ENCODE data around the gene FSTL5. TPM values are rescaled to one million over a fixed set of nuclear protein-coding genes. Genes with fewer than 3 reads are reported as not detected.

Gene FSTL5
- total RNA-seq, 5 donors from 2014 or later (not counting 1 experiment from before 2014, with no cell fraction given) = not detected

DNA sequence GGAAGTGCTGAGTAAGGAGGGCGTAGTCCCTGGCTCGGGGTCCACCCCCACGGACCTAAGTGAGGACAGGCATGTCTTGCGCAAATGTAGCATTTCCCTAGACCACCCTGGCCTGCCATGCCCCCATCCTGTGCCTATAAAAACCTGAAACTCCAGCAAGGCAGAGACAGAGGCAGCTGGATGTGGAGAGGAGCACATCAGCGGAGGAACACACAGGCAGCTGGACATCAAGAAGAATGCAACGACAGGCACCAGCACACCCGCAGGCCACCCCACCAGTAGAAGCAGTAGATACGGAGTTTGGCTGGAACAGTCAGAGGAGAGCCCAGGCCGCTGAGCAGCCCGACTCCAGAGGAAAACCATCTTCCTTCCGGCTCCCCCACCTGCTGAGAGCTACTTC lies 345.9 kb downstream of the FSTL5 start:
- Mint-ChIP-seq H3K27ac (no peak overlapping the region), H3K27me3 (no peaks in the 10 kb centered on the region), H3K9me3 (peaks cover 3 to 7% (median 4%) of the 10 kb centered on the region in 3 donors), H3K36me3 (no peaks in the 10 kb centered on the region), H3K4me3 (no peak overlapping the region), H3K4me1 (no peaks in the 10 kb centered on the region)
- Histone ChIP-seq H3K4me1 (ENCODE audit: control insufficient read depth in 1 of 2, extremely low read depth in 1 of 2, insufficient read depth in 2 of 2, low read length in 2 of 2) (no peaks in the 10 kb centered on the region), H3K36me3 (ENCODE audit: control insufficient read depth in 2 of 2, extremely low read depth in 1 of 2, insufficient read depth in 1 of 2, low read length in 1 of 2) (no peaks in the 10 kb centered on the region), H3K27ac (ENCODE audit: low read length) (no peak overlapping the region), H3K4me3 (ENCODE audit: control insufficient read depth in 1 of 2, extremely low read depth in 1 of 2, low read length in 1 of 2) (no peak overlapping the region), H3K9me3 (no peaks in the 10 kb centered on the region), H3K27me3 (replicated peaks in 1 of 2; ENCODE audit: control insufficient read depth in 2 of 2, extremely low read depth in 1 of 2, insufficient read depth in 2 of 2, low read length in 1 of 2) (no peaks in the 10 kb centered on the region)
- ATAC-seq (replicated peaks in 1 of 4) = no peak
- DNase-seq = no peak
- WGBS (ENCODE audit: insufficient coverage) = 81% methylated on average over 7 of the region's 11 CpGs
- ChIA-PET POLR2A (no interaction called here), CTCF (no interaction called here)

DNA sequence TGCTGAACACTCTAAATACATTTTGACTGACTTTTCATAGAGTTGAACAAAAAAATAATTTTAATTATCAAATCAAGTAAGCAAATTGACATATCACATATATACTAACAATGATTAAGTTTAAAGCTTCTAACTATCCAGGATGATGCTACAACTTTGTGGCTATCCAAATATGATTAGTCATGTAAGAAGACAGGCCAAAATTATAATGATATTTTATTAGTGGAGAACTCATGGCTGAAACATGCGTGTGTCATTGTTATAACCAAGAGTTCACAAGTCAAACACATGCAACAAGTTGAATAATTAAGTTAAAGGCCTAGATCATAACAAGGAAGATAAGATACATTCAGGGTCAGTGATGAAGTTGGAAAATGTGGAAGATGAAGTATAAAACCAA lies 346.8 kb downstream of the FSTL5 start:
- ATAC-seq (replicated peaks in 1 of 4) (no peak), DNase-seq (no peak)
- no peaks in the 10 kb centered on the region for H3K36me3 Mint-ChIP-seq

DNA sequence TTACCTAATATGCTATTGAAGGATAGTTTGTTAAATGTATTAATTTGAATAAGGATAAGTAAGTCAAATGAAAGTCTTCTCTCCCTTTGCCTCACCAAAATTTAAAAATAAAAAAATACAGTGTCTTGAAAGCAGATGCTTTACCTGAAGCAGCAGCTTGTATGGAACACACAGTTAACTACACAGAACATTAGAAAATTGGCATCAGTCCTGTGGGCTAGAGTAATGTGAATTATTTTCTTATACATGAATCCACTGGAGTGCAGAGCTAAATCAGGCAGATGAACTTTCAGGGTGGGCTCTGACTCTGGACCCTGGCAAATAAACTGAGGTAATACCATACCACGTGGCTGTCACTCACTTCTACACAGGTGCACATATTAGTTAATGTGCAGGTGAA lies 348.0 kb downstream of the FSTL5 start:
- POLR2A ChIA-PET = no interaction called here
- no peaks in the 10 kb centered on the region for H3K27me3 ChIP-seq (replicated peaks in 1 of 2; ENCODE audit: control insufficient read depth in 2 of 2, extremely low read depth in 1 of 2, insufficient read depth in 2 of 2, low read length in 1 of 2)
- Mint-ChIP-seq H3K27ac (no peak overlapping the region), H3K4me3 (no peak overlapping the region), H3K4me1 (no peaks in the 10 kb centered on the region), H3K36me3 (no peaks in the 10 kb centered on the region), H3K9me3 (peaks cover 3 to 7% (median 4%) of the 10 kb centered on the region in 3 donors), H3K27me3 (no peaks in the 10 kb centered on the region)
- DNase-seq (no peak), ATAC-seq (replicated peaks in 1 of 4) (no peak)
- no peaks in the 10 kb centered on the region for H3K36me3 ChIP-seq (ENCODE audit: control insufficient read depth in 2 of 2, extremely low read depth in 1 of 2, insufficient read depth in 1 of 2, low read length in 1 of 2)
- WGBS (ENCODE audit: insufficient coverage) = no CpG with 5 or more reads among the region's 1 CpG
- H3K4me1 ChIP-seq (ENCODE audit: control insufficient read depth in 1 of 2, extremely low read depth in 1 of 2, insufficient read depth in 2 of 2, low read length in 2 of 2) = no peaks in the 10 kb centered on the region
- no peaks in the 10 kb centered on the region for H3K9me3 ChIP-seq
- H3K27ac ChIP-seq (ENCODE audit: low read length) = no peak overlapping the region
- CTCF ChIA-PET = no interaction called here
- H3K4me3 ChIP-seq (ENCODE audit: control insufficient read depth in 1 of 2, extremely low read depth in 1 of 2, low read length in 1 of 2) = no peak overlapping the region

More for the DNA sequence above, 346.8 kb downstream of the FSTL5 start:
- Mint-ChIP-seq H3K27me3 (no peaks in the 10 kb centered on the region), H3K27ac (no peak overlapping the region), H3K4me1 (no peaks in the 10 kb centered on the region), H3K9me3 (peaks cover 3 to 7% (median 4%) of the 10 kb centered on the region in 3 donors), H3K4me3 (no peak overlapping the region)
- Histone ChIP-seq H3K27ac (ENCODE audit: low read length) (no peak overlapping the region), H3K4me3 (ENCODE audit: control insufficient read depth in 1 of 2, extremely low read depth in 1 of 2, low read length in 1 of 2) (no peak overlapping the region), H3K9me3 (no peaks in the 10 kb centered on the region), H3K36me3 (ENCODE audit: control insufficient read depth in 2 of 2, extremely low read depth in 1 of 2, insufficient read depth in 1 of 2, low read length in 1 of 2) (no peaks in the 10 kb centered on the region), H3K27me3 (replicated peaks in 1 of 2; ENCODE audit: control insufficient read depth in 2 of 2, extremely low read depth in 1 of 2, insufficient read depth in 2 of 2, low read length in 1 of 2) (no peaks in the 10 kb centered on the region), H3K4me1 (ENCODE audit: control insufficient read depth in 1 of 2, extremely low read depth in 1 of 2, insufficient read depth in 2 of 2, low read length in 2 of 2) (no peaks in the 10 kb centered on the region)
- no CpG with 5 or more reads among the region's 1 CpG for WGBS (ENCODE audit: insufficient coverage)
- ChIA-PET CTCF (no interaction called here), POLR2A (no interaction called here)

DNA sequence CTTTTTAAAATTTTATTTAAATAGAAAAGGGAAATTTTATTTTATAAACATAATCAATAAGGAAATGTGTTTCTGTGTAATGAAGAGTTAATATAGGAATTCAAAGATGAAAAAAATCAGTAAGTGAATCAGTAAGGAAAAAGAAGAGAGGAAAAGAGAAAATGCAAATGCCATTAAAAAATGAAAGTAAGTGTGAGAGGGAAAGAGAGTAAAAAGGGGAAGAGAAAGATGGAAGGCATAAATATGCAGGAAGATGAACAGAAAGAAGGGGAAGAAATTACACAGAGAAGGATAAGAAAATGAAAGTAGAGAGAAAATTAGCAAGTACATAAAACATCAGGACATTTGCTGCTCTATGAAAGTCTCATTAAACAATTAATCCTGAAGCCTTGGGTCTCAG lies 349.9 kb downstream of the FSTL5 start:
- no peak overlapping the region for H3K27ac Mint-ChIP-seq

DNA sequence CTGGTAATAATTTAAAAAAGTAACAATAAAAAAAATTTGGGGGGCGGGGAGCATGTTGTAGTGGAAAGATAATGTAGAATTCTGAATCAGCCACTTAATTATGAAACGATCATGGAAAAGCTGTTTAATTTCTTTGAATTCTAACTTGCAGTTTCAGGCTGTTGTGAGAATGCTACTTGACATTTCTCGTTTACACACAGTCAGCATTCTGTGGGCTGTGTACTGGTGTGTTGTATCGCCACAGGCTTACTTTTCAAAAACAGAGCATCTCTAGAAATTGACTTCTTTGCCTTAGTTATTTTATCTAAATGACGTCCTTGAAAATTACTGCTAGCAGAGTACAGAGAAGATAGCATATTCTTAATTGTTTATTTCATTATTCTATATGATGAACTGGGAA lies 350.4 kb downstream of the FSTL5 start:
- Mint-ChIP-seq H3K9me3 (peaks cover 0 to 4% (median 4%) of the 10 kb centered on the region in 3 donors), H3K4me3 (no peak overlapping the region), H3K27ac (no peak overlapping the region), H3K27me3 (no peaks in the 10 kb centered on the region), H3K36me3 (no peaks in the 10 kb centered on the region), H3K4me1 (no peaks in the 10 kb centered on the region)
- no peaks in the 10 kb centered on the region for H3K27me3 ChIP-seq (replicated peaks in 1 of 2; ENCODE audit: control insufficient read depth in 2 of 2, extremely low read depth in 1 of 2, insufficient read depth in 2 of 2, low read length in 1 of 2)
- H3K27ac ChIP-seq (ENCODE audit: low read length) = no peak overlapping the region
- H3K4me1 ChIP-seq (ENCODE audit: control insufficient read depth in 1 of 2, extremely low read depth in 1 of 2, insufficient read depth in 2 of 2, low read length in 2 of 2) = no peaks in the 10 kb centered on the region
- H3K4me3 ChIP-seq (ENCODE audit: control insufficient read depth in 1 of 2, extremely low read depth in 1 of 2, low read length in 1 of 2) = no peak overlapping the region
- no peaks in the 10 kb centered on the region for H3K36me3 ChIP-seq (ENCODE audit: control insufficient read depth in 2 of 2, extremely low read depth in 1 of 2, insufficient read depth in 1 of 2, low read length in 1 of 2)
- no peaks in the 10 kb centered on the region for H3K9me3 ChIP-seq
- WGBS (ENCODE audit: insufficient coverage) = no CpG with 5 or more reads among the region's 5 CpGs
- DNase-seq (no peak), ATAC-seq (replicated peaks in 1 of 4) (no peak)
- ChIA-PET POLR2A (no interaction called here), CTCF (no interaction called here)

More for the DNA sequence above, 349.9 kb downstream of the FSTL5 start:
- ChIA-PET POLR2A (no interaction called here), CTCF (no interaction called here)
- DNase-seq = no peak
- no peaks in the 10 kb centered on the region for H3K4me1 Mint-ChIP-seq
- Histone ChIP-seq H3K4me3 (ENCODE audit: control insufficient read depth in 1 of 2, extremely low read depth in 1 of 2, low read length in 1 of 2) (no peak overlapping the region), H3K36me3 (ENCODE audit: control insufficient read depth in 2 of 2, extremely low read depth in 1 of 2, insufficient read depth in 1 of 2, low read length in 1 of 2) (no peaks in the 10 kb centered on the region), H3K4me1 (ENCODE audit: control insufficient read depth in 1 of 2, extremely low read depth in 1 of 2, insufficient read depth in 2 of 2, low read length in 2 of 2) (no peaks in the 10 kb centered on the region), H3K27ac (ENCODE audit: low read length) (no peak overlapping the region), H3K9me3 (no peaks in the 10 kb centered on the region), H3K27me3 (replicated peaks in 1 of 2; ENCODE audit: control insufficient read depth in 2 of 2, extremely low read depth in 1 of 2, insufficient read depth in 2 of 2, low read length in 1 of 2) (no peaks in the 10 kb centered on the region)
- peaks cover 0 to 4% (median 4%) of the 10 kb centered on the region in 3 donors for H3K9me3 Mint-ChIP-seq
- H3K4me3 Mint-ChIP-seq = no peak overlapping the region
- H3K36me3 Mint-ChIP-seq = no peaks in the 10 kb centered on the region
- ATAC-seq (replicated peaks in 1 of 4) = no peak
- H3K27me3 Mint-ChIP-seq = no peaks in the 10 kb centered on the region

DNA sequence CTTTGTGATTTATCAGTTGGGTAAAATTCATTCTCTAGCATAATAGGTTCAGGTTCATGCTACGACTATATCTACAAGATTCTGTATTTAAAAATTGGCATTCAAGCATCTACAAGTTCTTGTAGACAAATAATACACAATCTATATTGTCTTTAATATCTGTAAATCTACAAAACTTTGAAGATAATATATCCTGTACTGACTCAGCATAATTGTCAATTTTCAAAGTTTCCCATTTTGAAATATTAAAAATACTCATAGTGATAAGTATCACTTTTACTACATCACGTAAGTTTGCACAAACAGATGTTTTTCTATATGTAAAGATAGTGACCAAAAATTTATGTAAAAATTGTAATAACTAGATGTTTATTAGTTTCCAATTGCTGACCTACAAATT lies 360.6 kb downstream of the FSTL5 start:
- Mint-ChIP-seq H3K4me1 (no peaks in the 10 kb centered on the region), H3K4me3 (no peak overlapping the region), H3K27me3 (no peaks in the 10 kb centered on the region), H3K27ac (no peak overlapping the region), H3K9me3 (peaks cover 12% of the 10 kb centered on the region in 3 donors), H3K36me3 (no peaks in the 10 kb centered on the region)
- CTCF ChIA-PET = no interaction called here
- ATAC-seq (replicated peaks in 1 of 4) = no peak
- Histone ChIP-seq H3K4me3 (ENCODE audit: control insufficient read depth in 1 of 2, extremely low read depth in 1 of 2, low read length in 1 of 2) (no peak overlapping the region), H3K27me3 (replicated peaks in 1 of 2; ENCODE audit: control insufficient read depth in 2 of 2, extremely low read depth in 1 of 2, insufficient read depth in 2 of 2, low read length in 1 of 2) (no peaks in the 10 kb centered on the region), H3K27ac (ENCODE audit: low read length) (no peak overlapping the region), H3K9me3 (no peaks in the 10 kb centered on the region), H3K4me1 (ENCODE audit: control insufficient read depth in 1 of 2, extremely low read depth in 1 of 2, insufficient read depth in 2 of 2, low read length in 2 of 2) (no peaks in the 10 kb centered on the region), H3K36me3 (ENCODE audit: control insufficient read depth in 2 of 2, extremely low read depth in 1 of 2, insufficient read depth in 1 of 2, low read length in 1 of 2) (no peaks in the 10 kb centered on the region)
- no CpG with 5 or more reads among the region's 2 CpGs for WGBS (ENCODE audit: insufficient coverage)
- DNase-seq = no peak
- POLR2A ChIA-PET = no interaction called here

DNA sequence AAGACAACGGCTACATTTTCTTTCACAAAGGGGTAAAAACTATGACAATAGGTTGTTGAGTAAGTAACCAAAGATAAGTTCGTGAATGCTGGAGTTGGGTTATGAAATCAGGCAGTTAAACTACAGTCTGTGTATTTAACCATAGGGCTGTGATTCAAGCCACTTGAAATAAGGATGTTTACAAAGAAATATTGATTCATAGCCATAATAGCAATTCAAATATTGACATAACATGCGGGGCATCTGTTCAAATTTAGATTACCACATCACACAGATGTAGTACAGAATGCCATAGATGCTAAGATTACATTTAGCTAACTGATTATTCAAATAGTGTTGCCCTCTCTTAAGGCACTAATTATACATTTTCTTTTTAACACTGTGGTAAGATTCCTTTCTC lies 364.1 kb downstream of the FSTL5 start:
- H3K27ac Mint-ChIP-seq = no peak overlapping the region
- CTCF ChIA-PET = no interaction called here
- DNase-seq (no peak), ATAC-seq (replicated peaks in 1 of 4) (no peak)
- no peaks in the 10 kb centered on the region for H3K27me3 ChIP-seq (replicated peaks in 1 of 2; ENCODE audit: control insufficient read depth in 2 of 2, extremely low read depth in 1 of 2, insufficient read depth in 2 of 2, low read length in 1 of 2)
- no peaks in the 10 kb centered on the region for H3K4me1 Mint-ChIP-seq
- no peak overlapping the region for H3K27ac ChIP-seq (ENCODE audit: low read length)
- no peaks in the 10 kb centered on the region for H3K9me3 ChIP-seq
- no peaks in the 10 kb centered on the region for H3K4me1 ChIP-seq (ENCODE audit: control insufficient read depth in 1 of 2, extremely low read depth in 1 of 2, insufficient read depth in 2 of 2, low read length in 2 of 2)
- no peak overlapping the region for H3K4me3 Mint-ChIP-seq
- WGBS (ENCODE audit: insufficient coverage) = no CpG with 5 or more reads among the region's 3 CpGs
- no peak overlapping the region for H3K4me3 ChIP-seq (ENCODE audit: control insufficient read depth in 1 of 2, extremely low read depth in 1 of 2, low read length in 1 of 2)
- no peaks in the 10 kb centered on the region for H3K27me3 Mint-ChIP-seq
- peaks cover 0 to 4% (median 3%) of the 10 kb centered on the region in 3 donors for H3K9me3 Mint-ChIP-seq
- H3K36me3 Mint-ChIP-seq = no peaks in the 10 kb centered on the region
- POLR2A ChIA-PET = no interaction called here
- no peaks in the 10 kb centered on the region for H3K36me3 ChIP-seq (ENCODE audit: control insufficient read depth in 2 of 2, extremely low read depth in 1 of 2, insufficient read depth in 1 of 2, low read length in 1 of 2)

Measured in T-cell (primary cell).